Measurements from ENCODE around the gene ZAR1L.
"Not testable (repeated sequence)": the region's sequence is repeated elsewhere in the genome, so short reads cannot be mapped to it uniquely, and the experiment has no call there.

Gene ZAR1L, protein sequence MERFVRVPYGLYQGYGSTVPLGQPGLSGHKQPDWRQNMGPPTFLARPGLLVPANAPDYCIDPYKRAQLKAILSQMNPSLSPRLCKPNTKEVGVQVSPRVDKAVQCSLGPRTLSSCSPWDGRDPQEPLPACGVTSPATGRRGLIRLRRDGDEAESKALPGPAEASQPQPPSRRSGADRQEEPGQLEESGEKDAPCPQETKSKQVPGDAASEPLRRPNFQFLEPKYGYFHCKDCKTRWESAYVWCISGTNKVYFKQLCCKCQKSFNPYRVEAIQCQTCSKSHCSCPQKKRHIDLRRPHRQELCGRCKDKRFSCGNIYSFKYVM

DNA sequence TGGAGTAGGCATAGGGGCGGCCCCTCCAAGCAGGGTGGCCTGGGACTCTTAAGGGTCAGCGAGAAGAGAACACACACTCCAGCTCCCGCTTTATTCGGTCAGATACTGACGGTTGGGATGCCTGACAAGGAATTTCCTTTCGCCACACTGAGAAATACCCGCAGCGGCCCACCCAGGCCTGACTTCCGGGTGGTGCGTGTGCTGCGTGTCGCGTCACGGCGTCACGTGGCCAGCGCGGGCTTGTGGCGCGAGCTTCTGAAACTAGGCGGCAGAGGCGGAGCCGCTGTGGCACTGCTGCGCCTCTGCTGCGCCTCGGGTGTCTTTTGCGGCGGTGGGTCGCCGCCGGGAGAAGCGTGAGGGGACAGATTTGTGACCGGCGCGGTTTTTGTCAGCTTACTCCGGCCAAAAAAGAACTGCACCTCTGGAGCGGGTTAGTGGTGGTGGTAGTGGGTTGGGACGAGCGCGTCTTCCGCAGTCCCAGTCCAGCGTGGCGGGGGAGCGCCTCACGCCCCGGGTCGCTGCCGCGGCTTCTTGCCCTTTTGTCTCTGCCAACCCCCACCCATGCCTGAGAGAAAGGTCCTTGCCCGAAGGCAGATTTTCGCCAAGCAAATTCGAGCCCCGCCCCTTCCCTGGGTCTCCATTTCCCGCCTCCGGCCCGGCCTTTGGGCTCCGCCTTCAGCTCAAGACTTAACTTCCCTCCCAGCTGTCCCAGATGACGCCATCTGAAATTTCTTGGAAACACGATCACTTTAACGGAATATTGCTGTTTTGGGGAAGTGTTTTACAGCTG lies at the start of gene ZAR1L, which contains the start of gene BRCA2:
TSS of gene ZAR1L (minus strand) at position 126 of the 790 bp plus-strand sequence. CDS start 3,438 bp downstream, outside the sequence.
TSS of gene BRCA2 (plus strand) at position 271 of the 790 bp plus-strand sequence. CDS start 953 bp downstream, outside the sequence.
- DNase-seq (ENCODE audit: low read depth in 3 of 3), result peak; percentile 75 to 88 (median 81)

DNA sequence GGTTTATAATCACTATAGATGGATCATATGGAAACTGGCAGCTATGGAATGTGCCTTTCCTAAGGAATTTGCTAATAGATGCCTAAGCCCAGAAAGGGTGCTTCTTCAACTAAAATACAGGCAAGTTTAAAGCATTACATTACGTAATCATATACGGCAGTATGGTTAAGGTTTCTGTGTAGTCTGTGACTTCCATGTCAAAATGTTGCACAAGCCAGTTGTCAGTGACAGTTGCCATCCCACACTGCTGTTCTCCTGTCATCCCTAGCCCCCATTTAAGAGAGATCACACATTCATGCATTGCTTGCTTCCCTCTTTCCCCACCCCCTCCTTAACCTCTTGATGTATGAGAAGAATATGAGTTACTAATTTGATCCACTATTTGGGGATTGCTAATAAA lies 47.4 kb upstream of the ZAR1L start:
- no peak for DNase-seq (ENCODE audit: low read depth in 3 of 3)

- not testable (repeated sequence) for DNase-seq (ENCODE audit: low read depth in 3 of 3)
Observed at GRCh38 chr13:32355935-32356334, 40.8 kb upstream of the ZAR1L start.

GRCh38 chr13:32354040-32354439 lies 38.9 kb upstream of the ZAR1L start:
- no peak for DNase-seq (ENCODE audit: low read depth in 3 of 3)

DNA sequence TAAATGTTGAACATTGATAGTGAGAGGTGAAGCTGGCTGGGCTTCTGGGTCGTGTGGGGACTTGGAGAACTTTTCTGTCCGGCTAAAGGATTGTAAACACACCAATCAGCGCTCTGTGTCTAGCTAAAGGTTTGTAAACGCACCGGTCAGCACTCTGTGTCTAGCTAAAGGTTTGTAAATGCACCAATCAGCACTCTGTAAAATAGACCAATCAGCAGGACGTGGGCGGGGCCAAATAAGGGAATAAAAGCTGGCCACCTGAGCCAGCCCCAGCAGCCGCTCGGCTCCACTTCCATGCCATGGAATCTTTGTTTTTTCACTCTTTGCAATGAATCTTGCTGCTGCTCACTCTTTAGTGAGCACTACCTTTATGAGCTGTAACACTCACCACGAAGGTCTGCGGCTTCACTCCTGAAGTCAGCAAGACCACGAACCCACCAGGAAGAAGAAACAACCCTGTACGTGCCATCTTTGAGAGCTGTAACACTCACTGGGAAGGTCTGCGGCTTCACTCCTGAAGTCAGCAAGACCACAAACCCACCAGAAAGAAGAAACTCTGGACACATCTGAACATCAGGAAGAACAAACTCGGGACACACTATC lies 35.8 kb upstream of the ZAR1L start:
- not testable (repeated sequence) for DNase-seq (ENCODE audit: low read depth in 3 of 3)

GRCh38 chr13:32347651-32348050 lies 32.5 kb upstream of the ZAR1L start:
- no peak for DNase-seq (ENCODE audit: low read depth in 3 of 3)

GRCh38 chr13:32340914-32341313 lies 25.8 kb upstream of the ZAR1L start:
- no peak for DNase-seq (ENCODE audit: low read depth in 3 of 3)

DNA sequence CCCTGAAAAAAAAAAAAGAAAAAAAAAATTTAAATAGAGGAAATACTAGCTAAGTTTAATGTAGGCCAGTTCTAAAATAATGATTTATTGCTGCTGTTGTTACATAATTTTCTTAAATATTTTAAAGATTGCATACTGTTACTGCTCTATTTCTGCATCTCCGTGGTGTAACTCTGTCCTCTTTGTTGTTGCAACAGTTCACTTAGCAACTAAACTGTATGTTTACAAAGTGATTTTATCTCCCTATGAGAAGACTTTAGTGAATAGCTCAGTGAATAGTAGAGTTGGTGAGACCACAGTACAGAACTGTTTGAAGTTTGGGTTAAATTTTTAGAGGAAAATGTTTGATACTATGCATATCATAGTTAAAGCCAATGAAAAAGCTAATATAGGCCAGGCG lies 19.5 kb upstream of the ZAR1L start:
- no peak for DNase-seq (ENCODE audit: low read depth in 3 of 3)

GRCh38 chr13:32330441-32330840 lies 15.3 kb upstream of the ZAR1L start:
- DNase-seq (ENCODE audit: low read depth in 3 of 3), result no peak

DNA sequence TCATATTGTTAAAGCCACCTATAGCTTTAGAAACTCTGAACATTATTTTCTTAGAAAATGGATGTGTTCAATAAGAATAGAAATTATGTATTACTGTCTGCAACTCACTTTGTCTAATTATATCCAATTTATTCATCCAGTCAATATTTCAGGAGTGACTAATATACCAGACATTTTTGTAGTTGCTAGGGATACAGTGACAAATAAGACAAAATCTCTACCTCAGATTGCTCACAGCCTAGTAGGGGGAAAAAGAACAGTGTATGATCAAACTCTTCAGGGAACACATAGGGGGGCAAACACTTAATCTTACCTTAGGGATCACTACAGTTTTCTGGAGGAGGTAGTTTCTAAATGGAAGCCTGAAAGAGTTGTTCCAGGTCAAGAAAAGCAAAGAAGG lies 8.7 kb upstream of the ZAR1L start:
- DNase-seq (ENCODE audit: low read depth in 3 of 3), result no peak

DNA sequence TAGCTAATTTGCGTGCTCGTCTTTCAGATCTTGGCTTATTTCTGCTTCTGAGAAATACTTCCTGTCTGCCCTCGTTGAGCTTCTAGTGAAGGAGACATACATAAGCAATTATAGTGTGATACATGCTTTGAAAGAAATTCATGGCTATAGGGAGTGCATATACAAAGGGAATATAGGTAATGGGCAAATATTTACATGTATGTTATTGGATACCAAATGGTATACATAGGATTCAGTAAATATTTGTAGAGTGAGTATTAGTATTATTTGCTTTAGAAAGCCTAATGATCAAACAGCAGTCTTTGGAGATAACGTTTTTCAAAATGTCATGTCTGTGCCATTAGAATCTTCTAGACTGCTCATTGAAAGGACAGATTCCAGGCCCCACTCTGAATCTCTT lies 5.4 kb upstream of the ZAR1L start:
- DNase-seq (ENCODE audit: low read depth in 3 of 3), result no peak

DNA sequence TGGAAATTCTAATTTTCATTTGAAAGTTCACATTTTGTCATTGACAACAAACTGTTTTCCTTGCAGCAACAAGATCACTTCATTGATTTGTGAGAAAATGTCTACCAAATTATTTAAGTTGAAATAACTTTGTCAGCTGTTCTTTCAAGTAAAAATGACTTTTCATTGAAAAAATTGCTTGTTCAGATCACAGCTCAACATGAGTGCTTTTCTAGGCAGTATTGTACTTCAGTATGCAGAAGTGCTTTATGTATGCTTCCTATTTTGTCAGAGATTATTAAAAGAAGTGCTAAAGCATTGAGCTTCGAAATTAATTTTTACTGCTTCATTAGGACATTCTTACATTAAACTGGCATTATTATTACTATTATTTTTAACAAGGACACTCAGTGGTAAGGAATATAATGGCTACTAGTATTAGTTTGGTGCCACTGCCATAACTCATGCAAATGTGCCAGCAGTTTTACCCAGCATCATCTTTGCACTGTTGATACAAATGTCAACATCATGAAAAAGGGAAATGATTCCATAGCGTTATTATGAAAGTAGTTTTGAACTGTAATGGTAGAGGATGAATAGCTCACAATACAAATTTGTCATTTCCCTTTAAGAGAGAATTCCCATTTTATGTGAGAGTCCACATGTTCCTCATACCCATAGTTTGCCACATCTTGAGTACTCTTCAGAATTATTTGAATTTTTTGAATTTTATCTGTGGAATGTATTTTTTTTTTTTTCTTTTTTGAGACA lies 2.7 kb upstream of the ZAR1L start:
- no peak for DNase-seq (ENCODE audit: low read depth in 3 of 3)

GRCh38 chr13:32316501-32316900 lies 1.3 kb upstream of the ZAR1L start:
- no peak for DNase-seq (ENCODE audit: low read depth in 3 of 3)

- no peak for DNase-seq (ENCODE audit: low read depth in 3 of 3)
Observed at GRCh38 chr13:32316028-32316339, 821 bp upstream of the ZAR1L start.

DNA sequence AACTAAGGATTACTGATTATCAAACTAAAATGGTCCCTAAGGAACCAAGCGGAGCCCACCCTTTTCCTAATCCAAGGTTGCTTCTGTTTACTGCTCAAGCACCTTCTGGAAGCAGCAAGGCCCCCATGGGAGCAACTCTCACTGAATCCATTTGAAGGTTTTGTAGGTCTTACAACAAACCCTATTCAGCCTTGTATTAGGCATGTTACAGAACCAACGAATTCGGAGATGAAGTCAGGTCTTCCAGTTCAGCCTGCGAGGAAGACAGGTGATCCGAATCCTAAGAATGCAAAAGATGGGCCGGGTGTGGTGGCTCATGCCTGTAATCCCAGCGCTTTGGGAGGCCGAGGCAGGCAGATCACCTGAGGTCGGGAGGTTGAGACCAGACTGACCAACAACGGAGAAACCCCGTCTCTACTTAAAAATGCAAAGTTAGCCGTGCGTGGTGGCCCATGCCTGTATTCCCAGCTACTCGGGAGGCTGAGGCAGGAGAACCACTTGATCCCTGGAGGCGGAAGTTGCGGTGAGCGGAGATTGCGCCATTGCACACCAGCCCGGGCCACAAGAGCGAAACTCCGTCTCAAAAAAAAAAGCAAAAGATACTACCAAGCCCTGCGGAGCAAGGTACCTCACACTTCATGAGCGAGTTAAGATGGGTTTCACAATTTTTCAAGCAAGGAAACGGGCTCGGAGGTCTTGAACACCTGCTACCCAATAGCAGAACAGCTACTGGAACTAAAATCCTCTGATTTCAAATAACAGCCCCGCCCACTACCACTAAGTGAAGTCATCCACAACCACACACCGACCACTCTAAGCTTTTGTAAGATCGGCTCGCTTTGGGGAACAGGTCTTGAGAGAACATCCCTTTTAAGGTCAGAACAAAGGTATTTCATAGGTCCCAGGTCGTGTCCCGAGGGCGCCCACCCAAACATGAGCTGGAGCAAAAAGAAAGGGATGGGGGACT lies 609 bp downstream of the ZAR1L start:
- peak; percentile 17 to 47 (median 26) for DNase-seq (ENCODE audit: low read depth in 3 of 3)

- DNase-seq (ENCODE audit: low read depth in 3 of 3), result no peak
Observed at GRCh38 chr13:32311188-32311897, 3.8 kb downstream of the ZAR1L start.

DNA sequence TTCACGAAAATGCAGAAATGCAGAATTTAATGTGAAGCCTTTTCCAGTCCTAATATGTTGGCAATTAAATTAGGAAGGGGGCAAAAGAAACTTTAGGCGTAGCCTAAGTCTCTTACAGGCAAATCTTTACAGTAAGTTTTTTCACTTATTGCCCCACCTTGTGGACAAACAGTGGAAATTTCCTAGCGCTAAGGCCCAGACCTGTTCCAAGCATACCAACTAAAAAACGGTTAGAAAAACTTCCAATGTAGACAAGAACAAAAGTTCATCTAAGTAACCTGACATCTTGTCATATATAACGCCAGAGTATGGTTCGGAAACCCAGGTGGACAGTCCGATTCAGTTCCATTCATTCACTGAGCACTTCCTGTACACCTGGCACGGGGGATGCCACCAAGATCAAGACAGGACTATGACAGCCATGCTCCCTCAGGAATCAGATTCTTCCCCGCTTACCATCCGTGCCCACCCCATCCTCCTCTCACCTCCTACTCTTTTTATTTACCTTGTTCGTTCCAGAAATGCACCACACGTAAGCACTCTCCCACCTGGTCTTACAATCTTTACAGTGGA lies 4.9 kb downstream of the ZAR1L start:
- DNase-seq (ENCODE audit: low read depth in 3 of 3), result no peak

DNA sequence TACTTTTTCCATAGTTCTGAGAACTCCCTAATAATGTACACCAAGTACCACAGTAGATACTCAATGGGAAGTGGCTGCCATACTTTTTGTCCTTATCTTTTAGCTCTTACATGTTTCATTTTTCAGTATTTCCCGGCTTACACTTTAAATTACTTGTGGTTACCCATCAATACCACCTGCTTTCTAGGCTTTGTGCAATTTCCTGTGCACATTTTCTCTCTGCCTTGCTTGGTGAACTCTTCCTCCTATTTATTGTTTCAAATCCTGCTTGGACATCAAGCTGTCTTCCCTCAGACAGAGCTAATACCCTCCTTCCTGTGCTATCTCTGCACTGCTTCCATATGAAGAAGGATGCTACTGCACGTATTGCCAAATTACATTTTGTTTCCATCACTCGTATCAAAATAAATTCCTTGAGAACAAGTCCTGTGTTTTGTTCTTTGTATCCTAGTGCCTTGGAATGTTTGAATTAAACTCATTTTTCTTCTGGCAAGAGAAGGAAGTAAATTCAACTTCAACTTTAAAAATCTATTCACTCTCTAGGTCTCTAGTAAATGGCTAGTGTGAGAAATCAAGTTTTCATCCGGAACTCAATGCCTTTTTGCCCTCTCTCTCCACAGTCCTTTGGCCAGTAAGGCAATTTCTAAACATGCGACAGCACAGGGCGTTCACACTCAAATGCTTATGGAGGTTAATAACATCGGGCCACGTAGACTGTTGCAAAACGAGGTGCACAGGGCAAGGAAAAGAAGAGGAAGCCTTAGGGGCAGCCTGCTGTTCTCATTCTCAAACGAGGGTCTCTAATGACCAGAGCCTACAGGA lies 5.6 kb downstream of the ZAR1L start:
- no peak for DNase-seq (ENCODE audit: low read depth in 3 of 3)

GRCh38 chr13:32305646-32306045 lies 9.5 kb downstream of the ZAR1L start:
- no peak for DNase-seq (ENCODE audit: low read depth in 3 of 3)

All from stimulated activated CD4-positive, alpha-beta T cell treated with anti-CD3 and anti-CD28 coated beads, TNF-alpha, amount 100 ng/mL, for 24 hours (primary cell).